ENCODE measurements around the gene RGL2. TPM values are rescaled to one million over a fixed set of nuclear protein-coding genes. Genes with fewer than 3 reads are reported as not detected.

RGL2 gene
- total and polyA plus RNA-seq, 2 experiments from 2014 or later, result 18.5 to 23.3 TPM

DNA sequence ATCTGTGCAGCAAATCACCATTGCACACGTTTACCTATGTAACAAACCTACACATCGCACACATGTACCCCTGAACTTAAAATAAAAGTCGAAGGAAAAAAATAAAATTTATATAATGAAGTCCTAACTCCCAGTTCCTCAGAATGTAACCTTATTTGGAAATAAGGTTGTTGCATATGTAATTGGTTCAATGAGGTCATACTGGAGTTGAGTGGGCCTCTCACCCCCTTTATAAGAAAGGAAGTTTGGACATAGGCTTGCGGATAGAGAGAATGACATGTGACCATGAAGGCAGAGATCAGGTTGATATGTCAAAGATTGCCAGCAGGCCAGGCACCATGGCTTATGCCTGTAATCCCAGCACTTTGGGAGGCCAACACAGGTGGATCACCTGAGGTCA, 34.9 kb upstream of the RGL2 start:
- WGBS, 2 experiments (ENCODE audit: low coverage in 1 of 2, low lambda C conversion rate in 2 of 2, missing lambda C conversion rate in 2 of 2), result 91 to 93% methylated on average over 4 of the region's 4 CpGs
- no peaks in the 10 kb centered on the region for H3K36me3 ChIP-seq (ENCODE audit: low read depth)
- H3K27me3 ChIP-seq (replicated peaks; ENCODE audit: insufficient read depth), result no peaks in the 10 kb centered on the region
- no peaks in the 10 kb centered on the region for H4K20me1 ChIP-seq (ENCODE audit: insufficient read depth)
- H3K4me2 ChIP-seq (ENCODE audit: unreplicated experiment), result no peak overlapping the region
- in situ Hi-C loops (cut with MboI), result no loop called here
- H3K4me1 ChIP-seq (ENCODE audit: insufficient read depth), result no peaks in the 10 kb centered on the region
- no peaks in the 10 kb centered on the region for H3F3A ChIP-seq (ENCODE audit: insufficient read depth)
- H3K4me3 ChIP-seq, result no peak overlapping the region
- DNase-seq, result no peak
- TF ChIP-seq EZH2phosphoT487 (IDR thresholded peaks at IDR 0.05; ENCODE audit: insufficient read depth, low read depth) (no peak), EZH2 (IDR thresholded peaks at IDR 0.05; ENCODE audit: insufficient read depth, poor library complexity, severe bottlenecking) (no peak)
- H3K9me2 ChIP-seq (ENCODE audit: insufficient read depth), result no peaks in the 10 kb centered on the region
- H3K27ac ChIP-seq, result no peak overlapping the region
- H3K9me3 ChIP-seq (ENCODE audit: low read depth), result no peaks in the 10 kb centered on the region
- no peak overlapping the region for H3K9ac ChIP-seq
- H2AFZ ChIP-seq, result no peak overlapping the region
- no peaks in the 10 kb centered on the region for H3K79me2 ChIP-seq (ENCODE audit: insufficient read depth)

DNA sequence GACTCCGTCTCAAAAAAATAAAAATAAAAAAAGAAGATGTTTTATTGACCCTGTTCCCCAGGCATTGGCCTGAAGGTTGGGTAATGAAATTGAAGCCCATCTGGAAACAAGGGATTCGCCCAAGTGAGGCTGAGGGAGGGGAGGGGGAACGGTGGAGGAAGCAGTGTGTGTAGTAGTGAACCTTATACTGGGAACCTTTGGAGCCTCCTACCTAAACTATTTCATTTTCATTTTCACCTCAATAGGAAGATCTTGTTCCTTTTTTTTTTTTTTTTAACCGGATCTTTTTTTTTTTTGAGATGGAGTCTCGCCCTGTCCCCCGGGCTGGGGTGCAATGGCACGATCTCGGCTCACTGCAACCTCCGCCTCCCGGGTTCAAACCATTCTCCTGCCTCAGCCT, 32.0 kb upstream of the RGL2 start:
- Histone ChIP-seq H3K9ac (no peak overlapping the region), H3K27ac (no peak overlapping the region), H4K20me1 (ENCODE audit: insufficient read depth) (no peaks in the 10 kb centered on the region), H3K4me2 (ENCODE audit: unreplicated experiment) (no peak overlapping the region), H3K79me2 (ENCODE audit: insufficient read depth) (no peaks in the 10 kb centered on the region), H3K9me3 (ENCODE audit: low read depth) (no peaks in the 10 kb centered on the region), H3K4me3 (no peak overlapping the region), H2AFZ (no peak overlapping the region), H3F3A (ENCODE audit: insufficient read depth) (no peaks in the 10 kb centered on the region), H3K36me3 (ENCODE audit: low read depth) (no peaks in the 10 kb centered on the region), H3K27me3 (replicated peaks; ENCODE audit: insufficient read depth) (no peaks in the 10 kb centered on the region), H3K4me1 (ENCODE audit: insufficient read depth) (no peaks in the 10 kb centered on the region), H3K9me2 (ENCODE audit: insufficient read depth) (no peaks in the 10 kb centered on the region)
- TF ChIP-seq EZH2 (IDR thresholded peaks at IDR 0.05; ENCODE audit: insufficient read depth, poor library complexity, severe bottlenecking) (no peak), EZH2phosphoT487 (IDR thresholded peaks at IDR 0.05; ENCODE audit: insufficient read depth, low read depth) (no peak)
- in situ Hi-C loops (cut with MboI), result no loop called here
- no peak for DNase-seq
- WGBS, 2 experiments (ENCODE audit: low coverage in 1 of 2, low lambda C conversion rate in 2 of 2, missing lambda C conversion rate in 2 of 2), result 73% methylated on average over 9 to 10 of the region's 10 CpGs

DNA sequence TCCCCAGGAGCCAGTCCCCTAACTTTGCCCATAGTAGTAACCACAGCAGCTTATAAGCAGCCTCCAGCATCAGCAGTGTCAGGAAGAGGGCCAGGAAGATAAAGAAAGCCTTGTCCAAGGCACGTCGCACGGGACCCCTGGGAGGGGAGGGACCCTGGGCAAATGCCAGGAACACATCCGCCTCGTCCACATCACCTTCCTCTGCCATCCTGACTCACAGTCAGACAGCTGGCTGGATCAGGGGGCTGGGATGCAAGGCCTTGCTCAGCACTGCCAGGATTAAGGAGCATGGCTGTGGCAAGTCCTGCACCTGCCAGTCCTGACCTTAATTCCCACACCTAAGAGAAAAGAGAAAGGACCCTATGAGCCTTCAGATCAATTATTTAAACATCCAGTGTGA, 30.3 kb upstream of the RGL2 start:
- Histone ChIP-seq H3K4me1 (ENCODE audit: insufficient read depth) (no peaks in the 10 kb centered on the region), H3K79me2 (ENCODE audit: insufficient read depth) (no peaks in the 10 kb centered on the region), H3F3A (ENCODE audit: insufficient read depth) (no peaks in the 10 kb centered on the region), H3K9me2 (ENCODE audit: insufficient read depth) (no peaks in the 10 kb centered on the region), H4K20me1 (ENCODE audit: insufficient read depth) (no peaks in the 10 kb centered on the region), H2AFZ (no peak overlapping the region), H3K4me2 (ENCODE audit: unreplicated experiment) (no peak overlapping the region), H3K36me3 (ENCODE audit: low read depth) (no peaks in the 10 kb centered on the region), H3K27me3 (replicated peaks; ENCODE audit: insufficient read depth) (no peaks in the 10 kb centered on the region), H3K9ac (no peak overlapping the region), H3K4me3 (no peak overlapping the region), H3K9me3 (ENCODE audit: low read depth) (no peaks in the 10 kb centered on the region), H3K27ac (no peak overlapping the region)
- TF ChIP-seq EZH2 (IDR thresholded peaks at IDR 0.05; ENCODE audit: insufficient read depth, poor library complexity, severe bottlenecking), result no peak
- TF ChIP-seq EZH2phosphoT487 (IDR thresholded peaks at IDR 0.05; ENCODE audit: insufficient read depth, low read depth), result no peak
- in situ Hi-C loops (cut with MboI), result no loop called here
- WGBS, 2 experiments (ENCODE audit: low coverage in 1 of 2, low lambda C conversion rate in 2 of 2, missing lambda C conversion rate in 2 of 2), result 19 to 26% methylated on average over 5 of the region's 5 CpGs
- no peak for DNase-seq

GRCh38 chr6:33324125-33324524, 25.4 kb upstream of the RGL2 start:
- Histone ChIP-seq H2AFZ (peak overlapping the region; percentile 93), H3F3A (ENCODE audit: insufficient read depth) (peaks cover 22% of the 10 kb centered on the region; the same call in 1 of the 2 replicates), H3K9ac (no peak overlapping the region), H3K4me3 (peak overlapping the region; percentile 94), H3K9me3 (ENCODE audit: low read depth) (no peaks in the 10 kb centered on the region), H3K9me2 (ENCODE audit: insufficient read depth) (no peaks in the 10 kb centered on the region), H3K27me3 (replicated peaks; ENCODE audit: insufficient read depth) (no peaks in the 10 kb centered on the region), H3K27ac (no peak overlapping the region), H3K79me2 (ENCODE audit: insufficient read depth) (peaks cover 36% of the 10 kb centered on the region), H3K4me1 (ENCODE audit: insufficient read depth) (peaks cover 19% of the 10 kb centered on the region), H4K20me1 (ENCODE audit: insufficient read depth) (no peaks in the 10 kb centered on the region), H3K4me2 (ENCODE audit: unreplicated experiment) (peak overlapping the region; percentile 87), H3K36me3 (ENCODE audit: low read depth) (peaks cover 6% of the 10 kb centered on the region; the same call in 1 of the 2 replicates)
- TF ChIP-seq EZH2 (IDR thresholded peaks at IDR 0.05; ENCODE audit: insufficient read depth, poor library complexity, severe bottlenecking) (no peak), EZH2phosphoT487 (IDR thresholded peaks at IDR 0.05; ENCODE audit: insufficient read depth, low read depth) (no peak)
- in situ Hi-C loops (cut with MboI), result no loop called here
- WGBS, 2 experiments (ENCODE audit: low coverage in 1 of 2, low lambda C conversion rate in 2 of 2, missing lambda C conversion rate in 2 of 2), result 14 to 18% methylated on average over 7 of the region's 7 CpGs
- no peak for DNase-seq

DNA sequence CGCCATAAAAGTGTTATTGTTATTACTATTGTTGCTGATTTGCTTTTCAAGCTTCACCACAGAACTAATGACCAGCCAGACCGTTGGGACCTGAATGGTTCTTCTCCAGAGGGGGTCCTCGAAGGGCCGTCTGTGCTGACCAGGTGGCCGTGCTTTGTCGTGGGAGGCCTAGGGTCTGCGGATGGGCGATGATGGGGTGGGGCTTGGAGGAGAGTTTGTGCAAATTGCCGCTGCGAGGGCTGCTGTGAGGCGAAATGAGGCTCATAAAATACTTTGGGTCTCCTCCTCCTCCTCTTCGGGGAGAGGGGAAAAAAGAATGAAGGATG, 24.8 kb upstream of the RGL2 start:
- WGBS, 2 experiments (ENCODE audit: low coverage in 1 of 2, low lambda C conversion rate in 2 of 2, missing lambda C conversion rate in 2 of 2), result 2% methylated on average over 12 of the region's 12 CpGs

More for the DNA sequence above, 24.8 kb upstream of the RGL2 start:
- H3K4me1 ChIP-seq (ENCODE audit: insufficient read depth), result peaks cover 20% of the 10 kb centered on the region
- DNase-seq, result no peak
- no peak for TF ChIP-seq EZH2phosphoT487 (IDR thresholded peaks at IDR 0.05; ENCODE audit: insufficient read depth, low read depth)
- TF ChIP-seq EZH2 (IDR thresholded peaks at IDR 0.05; ENCODE audit: insufficient read depth, poor library complexity, severe bottlenecking), result no peak
- peaks cover 26% of the 10 kb centered on the region for H3F3A ChIP-seq (ENCODE audit: insufficient read depth)
- H3K4me2 ChIP-seq (ENCODE audit: unreplicated experiment), result peak overlapping the region; percentile 87
- H3K27me3 ChIP-seq (replicated peaks; ENCODE audit: insufficient read depth), result no peaks in the 10 kb centered on the region
- no peaks in the 10 kb centered on the region for H3K9me2 ChIP-seq (ENCODE audit: insufficient read depth)
- H3K9ac ChIP-seq, result peak overlapping the region; percentile 94
- H4K20me1 ChIP-seq (ENCODE audit: insufficient read depth), result no peaks in the 10 kb centered on the region
- H3K4me3 ChIP-seq, result peak overlapping the region; percentile 94
- peak overlapping the region; percentile 93 for H2AFZ ChIP-seq
- H3K79me2 ChIP-seq (ENCODE audit: insufficient read depth), result peaks cover 42% of the 10 kb centered on the region
- in situ Hi-C loops (cut with MboI), result no loop called here
- peaks cover 11% of the 10 kb centered on the region; the same call in 1 of the 2 replicates for H3K36me3 ChIP-seq (ENCODE audit: low read depth)
- no peaks in the 10 kb centered on the region for H3K9me3 ChIP-seq (ENCODE audit: low read depth)
- peak overlapping the region; percentile 60 for H3K27ac ChIP-seq
